Activated T-cell treated with anti-CD3 and anti-CD28 coated beads, Interleukin-2, amount 50 U/mL, for 72 hours (primary cell): ENCODE data around the gene MIER2. TPM values are rescaled to one million over a fixed set of nuclear protein-coding genes. Genes with fewer than 3 reads are reported as not detected.

Experiments
- ATAC-seq, 2 donors: fragments of 150-1000 bp; cut with Tn5 transposase; replicated peaks in 1 of 2; 2 replicates each; pipeline ENCODE4 v1.10.0; 2021; ENCODE audit warnings: moderate library complexity in 2 of 2, mild to moderate bottlenecking in 1 of 2
- DNase-seq, 2 donors: peaks; one replicate each; pipeline ENCODE4 v3.0.0; 2021 to 2022; ENCODE audit warnings: mixed read lengths in 1 of 2
- H3K27ac Mint-ChIP-seq: one replicate; pipeline ENCODE4 v1.8.0; 2022; ENCODE audit warnings: mild to moderate bottlenecking, moderate library complexity, mixed read lengths
- H3K27me3 Mint-ChIP-seq: one replicate; pipeline ENCODE4 v1.8.0; 2022; ENCODE audit warnings: low read depth, mixed read lengths
- H3K36me3 Mint-ChIP-seq, 2 donors: one replicate each; pipeline ENCODE4 v1.8.0; 2022; ENCODE audit warnings: mixed read lengths in 2 of 2, mild to moderate bottlenecking in 1 of 2; ENCODE audit not compliant: insufficient read depth in 2 of 2
- H3K4me1 Mint-ChIP-seq: one replicate; pipeline ENCODE4 v1.8.0; 2022; ENCODE audit warnings: low read depth, mixed read lengths
- H3K4me3 Mint-ChIP-seq, 2 donors: one replicate each; pipeline ENCODE4 v1.8.0; 2022; ENCODE audit warnings: mild to moderate bottlenecking in 2 of 2, mixed read lengths in 2 of 2, moderate library complexity in 2 of 2
- H3K9me3 Mint-ChIP-seq, 2 donors: one replicate each; pipeline ENCODE4 v1.8.0; 2022; ENCODE audit warnings: mixed read lengths in 2 of 2
- total RNA-seq, 2 donors: library from RNA; stranded (reverse); gene quantifications; one replicate each; pipeline ENCODE4 v1.2.3, GENCODE V29; 2022

Gene MIER2
- total RNA-seq, 2 donors from 2014 or later: 25.8 to 29.0 TPM

DNA sequence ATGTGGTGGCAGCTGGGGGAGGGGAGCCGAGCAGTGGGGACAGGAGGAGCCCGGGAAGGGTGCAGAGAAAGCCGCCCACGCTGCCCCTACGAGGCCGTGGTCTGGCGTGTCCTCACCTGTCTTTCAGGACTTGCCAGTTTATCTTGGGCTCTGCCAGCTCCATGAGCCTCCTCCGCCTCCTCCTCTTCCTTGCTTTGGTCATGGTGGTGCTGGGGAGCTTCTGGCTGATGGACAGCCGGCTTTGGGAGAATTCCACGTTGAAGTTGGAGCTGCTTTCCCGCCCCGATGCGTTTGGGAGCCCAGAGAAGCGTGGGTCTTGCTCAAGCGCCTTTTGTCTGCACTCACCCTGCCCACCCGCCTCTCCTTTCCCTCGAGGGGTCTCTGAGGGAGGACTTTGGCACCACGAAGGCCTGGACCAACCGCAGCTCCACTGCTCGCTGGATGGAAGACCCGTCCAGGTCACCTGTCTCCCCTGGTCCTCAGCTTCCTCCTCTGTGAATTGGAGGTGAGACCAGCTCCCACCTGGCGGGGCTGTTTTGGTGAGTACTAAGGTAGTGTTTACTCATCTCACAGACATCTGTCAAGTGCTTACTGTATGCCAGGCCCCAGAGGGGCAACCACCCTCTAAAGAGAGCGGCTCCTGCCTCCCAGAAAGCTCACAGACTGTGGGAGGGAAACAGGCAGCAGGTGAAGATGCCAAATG, 29.7 kb upstream of the MIER2 start:
- H3K36me3 Mint-ChIP-seq: no peaks in the 10 kb centered on the region
- H3K4me1 Mint-ChIP-seq: peaks cover 4% of the 10 kb centered on the region
- DNase-seq (no peak), ATAC-seq (no peak)
- peaks cover 13% of the 10 kb centered on the region for H3K27me3 Mint-ChIP-seq
- H3K9me3 Mint-ChIP-seq: no peaks in the 10 kb centered on the region
- no peak overlapping the region for H3K27ac Mint-ChIP-seq
- no peak overlapping the region for H3K4me3 Mint-ChIP-seq

DNA sequence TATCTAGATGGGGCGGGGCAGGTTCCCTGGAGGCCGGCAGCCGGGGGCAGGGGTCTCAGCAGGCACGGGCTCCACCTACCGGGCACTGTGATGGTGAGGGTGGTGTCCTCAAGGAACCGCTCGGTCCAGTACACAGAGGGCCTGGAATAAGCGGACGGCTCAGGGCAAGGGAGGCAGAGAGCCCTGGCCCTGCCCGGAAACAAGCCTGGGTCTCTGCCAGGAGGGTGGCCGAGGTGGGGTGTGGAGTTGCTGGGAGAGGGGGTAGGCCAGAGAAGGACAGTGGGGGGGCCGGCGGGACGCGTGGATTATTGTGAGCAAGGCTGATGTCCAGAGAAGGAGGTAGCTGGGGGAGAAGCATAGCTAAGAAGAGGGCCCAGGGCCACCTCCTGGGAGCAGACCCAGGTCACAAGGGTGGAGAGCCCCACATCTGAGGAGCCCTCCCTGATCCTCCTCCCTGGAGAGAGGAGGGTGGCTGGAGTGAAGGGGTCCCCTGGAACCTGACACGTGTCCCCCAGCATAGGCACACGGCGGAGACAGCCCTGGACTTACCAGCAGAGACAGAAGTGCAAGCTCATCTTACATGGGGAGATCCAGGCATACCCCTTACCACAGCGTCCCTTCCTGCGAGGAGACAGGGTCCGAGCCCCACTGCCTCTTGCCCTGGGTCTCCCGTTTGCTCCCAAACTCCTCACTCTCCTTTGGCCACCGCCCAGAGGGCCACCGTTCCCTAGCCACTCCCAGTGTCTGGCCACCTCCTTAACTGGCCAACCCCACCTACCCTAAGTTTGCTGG, 29.0 kb upstream of the MIER2 start:
- Mint-ChIP-seq H3K4me1 (peaks cover 4% of the 10 kb centered on the region), H3K27me3 (peaks cover 13% of the 10 kb centered on the region), H3K27ac (no peak overlapping the region), H3K4me3 (no peak overlapping the region), H3K36me3 (no peaks in the 10 kb centered on the region), H3K9me3 (no peaks in the 10 kb centered on the region)
- DNase-seq (no peak), ATAC-seq (no peak)

DNA sequence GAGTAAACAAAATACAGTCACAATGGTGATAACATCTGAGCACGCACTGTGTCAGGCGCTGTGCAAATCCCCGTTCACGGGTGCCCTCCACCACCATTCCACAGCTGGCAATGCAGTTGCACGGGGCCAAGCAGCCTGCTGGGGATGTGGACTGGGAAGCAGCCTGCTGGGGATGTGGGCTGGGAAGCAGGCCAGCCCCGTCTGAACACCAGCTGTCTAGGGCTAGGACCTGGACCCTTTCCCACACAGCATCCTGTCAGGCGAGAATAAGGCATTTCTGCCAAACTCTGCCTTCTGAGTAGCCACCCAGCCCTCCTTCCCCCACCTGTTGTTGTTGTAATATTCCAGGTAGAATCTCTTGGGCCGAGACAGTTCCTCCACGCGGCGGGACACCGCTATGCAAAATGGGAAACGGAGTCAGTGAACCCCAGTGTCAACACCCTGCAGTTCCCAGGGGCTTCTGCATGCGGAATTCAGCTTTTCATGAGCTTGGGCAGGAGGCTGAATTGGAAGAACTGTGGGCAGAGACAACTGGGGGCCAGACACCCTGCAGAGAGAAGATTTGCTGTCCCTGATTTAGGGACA, 27.8 kb upstream of the MIER2 start:
- peaks cover 13% of the 10 kb centered on the region for H3K27me3 Mint-ChIP-seq

DNA sequence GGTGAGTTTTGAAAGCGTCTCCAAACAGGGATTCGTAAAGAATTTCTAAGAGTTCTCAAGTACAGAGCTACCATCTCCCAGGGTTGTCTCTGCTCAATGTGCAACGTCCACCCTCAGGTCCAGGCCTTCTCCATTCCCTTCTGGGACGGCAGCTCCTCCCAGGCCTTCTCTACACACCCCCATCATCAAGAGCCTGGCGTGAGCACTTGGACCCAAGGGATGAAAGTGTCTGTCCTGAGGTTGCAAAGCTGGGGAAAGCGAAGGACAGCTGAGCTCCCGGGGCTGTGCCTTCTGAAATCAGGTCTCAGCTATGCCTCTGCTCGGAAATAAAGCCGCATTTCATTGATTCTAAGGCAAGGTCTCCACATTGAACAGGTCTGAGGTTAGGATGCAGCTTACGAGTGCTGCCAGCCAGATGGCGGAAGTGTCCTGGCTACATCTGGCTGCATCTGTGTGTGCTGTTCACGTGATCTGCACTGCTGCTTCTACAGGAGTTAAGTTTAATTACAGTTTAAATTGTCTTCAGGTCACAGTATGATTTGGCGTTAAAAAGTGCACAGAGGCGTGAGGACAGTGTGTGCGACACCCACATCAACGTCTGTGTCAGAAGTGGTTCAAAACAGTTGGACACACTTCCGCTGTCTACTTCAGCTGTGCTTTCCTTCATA, 27.0 kb upstream of the MIER2 start:
- peaks cover 13% of the 10 kb centered on the region for H3K27me3 Mint-ChIP-seq
- H3K27ac Mint-ChIP-seq: no peak overlapping the region
- H3K4me3 Mint-ChIP-seq: no peak overlapping the region

More for the DNA sequence above, 27.8 kb upstream of the MIER2 start:
- ATAC-seq (no peak), DNase-seq (no peak)
- no peaks in the 10 kb centered on the region for H3K36me3 Mint-ChIP-seq
- no peak overlapping the region for H3K27ac Mint-ChIP-seq
- no peaks in the 10 kb centered on the region for H3K4me1 Mint-ChIP-seq
- H3K9me3 Mint-ChIP-seq: no peaks in the 10 kb centered on the region
- H3K4me3 Mint-ChIP-seq: no peak overlapping the region

DNA sequence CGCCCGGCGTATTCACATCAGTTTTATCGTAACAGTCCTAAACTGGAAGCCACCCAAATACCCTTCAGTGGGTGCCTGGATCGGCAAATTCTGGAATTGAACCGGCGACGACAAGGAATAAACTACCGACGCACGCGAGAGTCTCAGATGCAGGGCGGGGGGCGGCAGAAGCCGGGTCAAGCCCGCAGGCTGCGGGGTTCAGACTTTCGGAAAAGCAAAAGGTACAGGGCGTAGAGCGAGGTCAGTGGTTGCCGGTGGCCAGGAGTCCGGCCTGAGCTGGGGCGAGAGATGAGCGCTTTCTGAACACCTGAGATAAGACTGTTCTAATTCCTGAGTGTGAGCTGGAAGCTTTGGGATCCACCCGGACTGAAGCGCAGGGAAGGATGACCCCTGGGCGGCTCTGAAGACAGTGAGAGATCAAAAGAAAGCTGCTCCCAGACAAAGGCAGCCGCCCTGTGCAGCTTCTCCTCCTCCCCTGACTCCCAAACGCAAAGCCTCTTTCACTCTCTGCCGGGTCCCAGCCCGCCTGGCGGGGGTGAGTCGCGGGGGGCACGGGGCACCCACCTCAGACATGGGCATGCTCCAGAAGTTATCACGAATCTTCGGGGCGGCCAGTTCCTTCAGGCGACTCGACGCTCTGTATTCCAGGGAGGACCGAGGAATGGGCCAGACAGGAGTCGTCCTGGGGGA, 26.2 kb upstream of the MIER2 start:
- Mint-ChIP-seq H3K36me3 (no peaks in the 10 kb centered on the region), H3K27ac (no peak overlapping the region), H3K4me3 (no peak overlapping the region), H3K4me1 (no peaks in the 10 kb centered on the region), H3K9me3 (no peaks in the 10 kb centered on the region), H3K27me3 (peaks cover 13% of the 10 kb centered on the region)
- ATAC-seq (no peak), DNase-seq (no peak)

More for the DNA sequence above, 27.0 kb upstream of the MIER2 start:
- DNase-seq (no peak), ATAC-seq (no peak)
- no peaks in the 10 kb centered on the region for H3K36me3 Mint-ChIP-seq
- no peaks in the 10 kb centered on the region for H3K9me3 Mint-ChIP-seq
- H3K4me1 Mint-ChIP-seq: no peaks in the 10 kb centered on the region

DNA sequence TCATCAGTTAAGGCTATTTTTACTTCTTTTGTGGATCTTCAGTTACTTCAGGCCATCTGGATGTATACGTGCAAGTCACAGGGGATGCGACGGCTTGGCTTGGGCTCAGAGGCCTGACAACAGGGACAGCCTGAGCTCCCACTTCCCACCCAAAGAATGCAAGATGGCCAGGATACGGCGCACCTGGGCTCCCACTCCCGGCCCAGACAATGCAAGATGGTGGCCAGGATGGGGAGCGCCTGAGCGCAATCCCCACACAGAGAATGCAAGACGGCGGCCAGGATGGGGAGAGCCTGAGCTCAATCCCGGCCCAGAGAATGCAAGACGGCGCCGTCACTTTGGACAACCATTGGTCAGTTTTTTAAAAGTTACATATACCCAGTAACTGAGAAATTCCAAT, 25.3 kb upstream of the MIER2 start:
- DNase-seq (no peak), ATAC-seq (no peak)
- no peaks in the 10 kb centered on the region for H3K4me1 Mint-ChIP-seq
- H3K27ac Mint-ChIP-seq: no peak overlapping the region
- peaks cover 13% of the 10 kb centered on the region for H3K27me3 Mint-ChIP-seq
- no peak overlapping the region for H3K4me3 Mint-ChIP-seq
- no peaks in the 10 kb centered on the region for H3K9me3 Mint-ChIP-seq
- no peaks in the 10 kb centered on the region for H3K36me3 Mint-ChIP-seq

DNA sequence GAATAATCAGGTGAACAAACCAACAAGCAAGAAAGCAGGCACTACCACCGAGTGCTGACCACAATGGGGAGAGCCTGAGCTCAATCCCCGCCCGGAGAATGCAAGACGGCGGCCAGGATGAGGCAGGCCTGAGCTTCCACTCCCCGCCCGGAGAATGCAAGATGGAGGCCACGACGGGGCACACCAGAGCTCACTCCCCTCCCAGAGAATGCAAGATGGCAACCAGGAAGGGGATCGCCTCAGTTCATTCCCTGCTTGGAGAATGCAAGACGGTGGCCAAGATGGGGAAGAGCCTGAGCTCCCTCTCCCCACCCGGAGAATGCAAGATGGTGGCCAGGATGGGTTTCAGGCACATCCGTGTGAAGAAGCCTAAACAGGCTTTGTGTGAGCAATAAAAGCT, 24.7 kb upstream of the MIER2 start:
- DNase-seq (no peak), ATAC-seq (no peak)
- no peaks in the 10 kb centered on the region for H3K9me3 Mint-ChIP-seq
- H3K4me3 Mint-ChIP-seq: no peak overlapping the region
- peaks cover 13% of the 10 kb centered on the region for H3K27me3 Mint-ChIP-seq
- H3K36me3 Mint-ChIP-seq: no peaks in the 10 kb centered on the region
- no peak overlapping the region for H3K27ac Mint-ChIP-seq
- no peaks in the 10 kb centered on the region for H3K4me1 Mint-ChIP-seq

DNA sequence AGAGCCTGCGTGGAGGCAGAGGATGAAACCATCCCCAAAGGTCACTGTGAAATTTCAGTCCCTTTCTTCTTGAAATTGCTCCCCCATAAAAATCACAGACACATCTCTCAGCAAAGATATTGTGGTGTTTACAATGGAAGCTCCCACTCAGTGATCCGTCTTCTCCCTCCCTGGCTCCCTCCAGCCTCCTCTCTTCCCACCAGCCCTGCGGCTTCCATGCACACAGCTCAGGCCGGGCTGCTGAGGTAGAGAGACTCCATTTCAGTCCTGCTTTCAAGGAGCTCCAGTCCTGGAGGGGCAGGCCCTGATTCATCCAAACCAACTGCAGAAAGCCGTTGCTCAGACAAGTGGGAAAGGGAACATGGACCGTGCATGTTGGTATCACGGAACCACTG, 24.0 kb upstream of the MIER2 start:
- H3K27me3 Mint-ChIP-seq: peaks cover 13% of the 10 kb centered on the region
- ATAC-seq: no peak

DNA sequence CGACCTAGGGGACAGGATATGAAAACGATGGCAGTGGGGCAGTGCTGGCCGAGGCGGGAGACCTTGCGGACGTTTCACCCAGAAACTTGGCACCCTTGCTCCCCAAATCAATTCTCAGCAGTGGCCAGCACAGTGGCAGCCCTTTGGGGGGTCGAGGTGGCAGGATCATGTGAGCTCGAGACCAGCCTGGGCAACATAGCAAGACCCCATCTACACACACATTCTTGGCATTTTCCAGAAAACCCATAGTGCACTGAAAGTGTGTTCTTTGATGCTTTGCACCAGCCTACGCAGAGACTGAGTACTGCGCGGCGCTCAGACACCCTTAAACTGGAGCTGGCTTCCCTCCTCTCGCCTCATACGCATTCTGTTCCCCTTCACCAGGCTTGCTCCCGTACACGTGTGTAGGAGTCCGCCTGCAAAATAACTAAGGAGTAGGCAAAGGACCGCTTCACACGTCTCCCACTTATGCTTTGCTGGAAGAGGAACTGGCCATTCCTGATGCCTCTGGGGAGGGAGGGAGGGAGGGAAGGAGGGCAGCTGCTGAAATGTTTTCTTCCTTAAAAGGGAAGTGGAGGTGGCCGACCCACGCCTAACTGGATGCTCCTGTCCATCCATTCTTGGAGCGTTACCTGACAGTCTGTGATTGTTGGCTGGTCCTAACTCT, 23.5 kb upstream of the MIER2 start:
- Mint-ChIP-seq H3K27me3 (peaks cover 13% of the 10 kb centered on the region), H3K4me1 (no peaks in the 10 kb centered on the region), H3K27ac (no peak overlapping the region), H3K36me3 (no peaks in the 10 kb centered on the region), H3K9me3 (no peaks in the 10 kb centered on the region), H3K4me3 (no peak overlapping the region)
- ATAC-seq (no peak), DNase-seq (no peak)

More for the DNA sequence above, 24.0 kb upstream of the MIER2 start:
- H3K9me3 Mint-ChIP-seq: no peaks in the 10 kb centered on the region
- no peaks in the 10 kb centered on the region for H3K4me1 Mint-ChIP-seq
- H3K27ac Mint-ChIP-seq: no peak overlapping the region
- H3K36me3 Mint-ChIP-seq: no peaks in the 10 kb centered on the region
- no peak for DNase-seq
- no peak overlapping the region for H3K4me3 Mint-ChIP-seq

DNA sequence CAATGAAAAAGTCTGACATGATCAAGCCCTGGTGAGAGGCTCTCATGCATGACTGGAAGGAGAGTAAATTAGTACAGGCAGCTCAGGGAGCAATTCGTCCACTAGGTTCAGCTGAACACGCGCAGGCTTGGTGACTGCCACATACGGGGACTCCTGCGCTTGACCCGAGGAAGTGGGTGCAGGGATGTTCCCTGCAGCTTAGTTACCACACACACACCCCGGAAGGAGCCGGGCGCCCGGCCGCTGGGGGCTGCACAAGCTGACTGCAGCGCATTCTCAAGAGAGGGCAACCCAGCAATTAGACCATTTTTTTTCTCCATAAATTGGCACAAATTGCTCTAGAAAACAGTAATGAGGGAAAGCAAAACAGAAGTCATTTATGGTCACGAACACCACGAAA, 23.0 kb upstream of the MIER2 start:
- Mint-ChIP-seq H3K4me3 (no peak overlapping the region), H3K9me3 (no peaks in the 10 kb centered on the region), H3K36me3 (no peaks in the 10 kb centered on the region), H3K4me1 (no peaks in the 10 kb centered on the region), H3K27ac (no peak overlapping the region), H3K27me3 (peaks cover 13% of the 10 kb centered on the region)
- ATAC-seq (no peak), DNase-seq (no peak)

DNA sequence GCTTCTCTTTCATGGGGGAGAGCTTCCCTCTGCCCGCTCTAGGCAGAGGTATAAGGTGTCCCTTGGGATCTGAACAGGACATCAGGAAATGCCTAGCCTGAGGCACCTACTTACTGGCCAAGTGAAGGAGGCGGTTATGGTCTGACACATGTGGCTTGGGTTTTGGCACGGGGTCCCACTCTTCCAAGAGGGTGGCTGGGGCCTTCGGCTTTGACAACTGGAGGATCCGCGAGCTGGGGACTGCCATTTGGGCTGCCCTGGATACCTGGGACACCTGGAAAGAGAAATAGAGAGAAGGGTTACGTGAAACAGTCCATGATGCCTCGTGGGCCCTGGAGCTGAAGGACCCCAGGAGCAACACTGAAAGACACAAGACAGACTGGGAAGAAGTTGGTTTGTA, 22.4 kb upstream of the MIER2 start:
- H3K36me3 Mint-ChIP-seq: no peaks in the 10 kb centered on the region
- no peak for ATAC-seq
- H3K4me1 Mint-ChIP-seq: no peaks in the 10 kb centered on the region
- no peak overlapping the region for H3K4me3 Mint-ChIP-seq
- DNase-seq: no peak
- peaks cover 12% of the 10 kb centered on the region for H3K27me3 Mint-ChIP-seq
- no peak overlapping the region for H3K27ac Mint-ChIP-seq
- no peaks in the 10 kb centered on the region for H3K9me3 Mint-ChIP-seq

DNA sequence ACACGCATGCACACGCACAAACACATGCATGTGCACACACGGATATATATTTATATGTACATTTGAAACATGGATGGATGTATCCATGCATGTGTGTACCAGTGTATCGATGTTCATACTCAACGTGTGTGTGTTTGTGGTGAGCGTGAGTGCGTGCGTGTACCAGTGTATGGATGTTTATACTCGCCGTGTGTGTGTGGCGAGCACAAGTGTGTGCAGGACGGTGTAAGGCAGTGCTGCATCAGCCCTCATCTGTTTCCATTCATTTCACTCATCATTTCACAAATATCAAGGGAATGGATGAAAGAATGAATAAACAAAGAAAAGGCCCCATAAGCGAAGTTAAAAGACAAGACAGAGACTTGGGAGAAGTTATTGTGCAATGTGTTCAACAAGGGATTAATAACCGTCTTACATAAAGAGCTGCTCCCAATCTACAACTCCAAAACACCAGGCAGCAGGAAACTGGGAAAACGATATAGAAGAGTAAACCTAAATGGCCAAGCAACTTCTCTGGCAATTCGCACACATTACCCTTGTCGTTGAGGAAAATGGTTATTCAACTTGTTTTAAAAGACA, 21.7 kb upstream of the MIER2 start:
- Mint-ChIP-seq H3K9me3 (no peaks in the 10 kb centered on the region), H3K27me3 (peaks cover 6% of the 10 kb centered on the region)

More for the DNA sequence above, 21.7 kb upstream of the MIER2 start:
- H3K4me3 Mint-ChIP-seq: no peak overlapping the region
- H3K4me1 Mint-ChIP-seq: no peaks in the 10 kb centered on the region
- ATAC-seq (no peak), DNase-seq (no peak)
- H3K27ac Mint-ChIP-seq: no peak overlapping the region
- H3K36me3 Mint-ChIP-seq: no peaks in the 10 kb centered on the region
